ELF-1 (cell line): ENCODE results near the gene MTG2.
"Not testable (repeated sequence)": the region's sequence is repeated elsewhere in the genome, so short reads cannot be mapped to it uniquely, and the experiment has no call there.

Experiments used
- DNase-seq: peaks from one replicate; pipeline ENCODE4 v3.0.0-alpha.2; 2016; ENCODE audit warnings: low read depth, low spot score

MTG2 gene

DNA sequence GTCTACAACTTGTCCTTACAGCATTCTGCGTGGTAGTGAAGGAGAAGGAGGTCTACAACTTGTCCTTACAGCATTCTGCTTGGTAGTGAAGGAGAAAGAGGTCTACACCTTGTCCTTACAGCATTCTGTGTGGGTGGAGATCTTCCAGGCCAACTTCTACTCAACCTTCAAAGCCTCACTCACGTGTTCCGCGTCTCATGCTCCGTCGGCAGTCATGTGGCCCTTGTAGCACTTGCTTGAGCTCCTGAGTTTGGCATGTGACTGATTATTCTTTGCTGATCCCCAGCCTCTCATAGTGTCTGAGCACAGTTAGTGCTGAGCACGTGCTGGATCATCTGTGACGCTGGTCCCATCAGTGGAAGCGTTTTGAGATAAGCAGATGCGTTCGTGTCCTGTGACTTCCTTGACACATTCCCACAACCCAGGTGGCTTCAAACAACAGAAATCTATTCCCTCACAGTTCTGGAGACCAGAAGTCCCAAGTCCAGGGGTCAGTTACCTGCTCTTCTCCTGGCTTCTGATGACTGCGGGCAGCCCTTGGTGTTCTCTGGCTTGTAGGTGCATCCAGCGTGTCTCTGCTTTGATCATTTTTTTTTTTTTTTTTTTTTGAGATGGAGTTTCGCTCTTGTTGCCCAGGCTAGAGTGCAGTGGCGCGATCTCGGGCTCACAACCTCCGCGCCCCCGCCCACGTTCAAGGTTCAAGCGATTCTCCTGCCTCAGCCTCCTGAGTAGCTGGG is 36.6 kb upstream of the MTG2 start:
- DNase-seq: no peak

DNA sequence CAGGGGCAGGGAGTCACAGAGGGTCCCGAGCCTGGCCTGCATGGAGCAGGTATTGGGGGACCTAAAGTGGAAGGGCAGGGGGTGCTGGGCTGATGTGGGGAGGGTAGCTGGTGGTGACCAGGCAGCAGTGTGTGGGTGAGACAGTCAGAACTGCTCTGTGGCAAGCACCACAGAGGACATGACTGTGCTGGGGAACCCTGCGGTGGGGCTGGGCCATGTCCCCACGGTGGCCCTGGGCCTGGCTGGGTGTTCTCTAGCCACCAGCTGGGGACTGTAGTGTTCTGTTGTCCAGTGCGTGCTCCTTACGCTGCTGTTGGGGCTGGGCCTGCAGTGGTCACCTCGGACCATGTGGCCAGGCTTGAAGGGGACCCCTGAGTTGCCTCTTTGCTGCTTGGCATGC is 35.7 kb upstream of the MTG2 start:
- no peak for DNase-seq

DNA sequence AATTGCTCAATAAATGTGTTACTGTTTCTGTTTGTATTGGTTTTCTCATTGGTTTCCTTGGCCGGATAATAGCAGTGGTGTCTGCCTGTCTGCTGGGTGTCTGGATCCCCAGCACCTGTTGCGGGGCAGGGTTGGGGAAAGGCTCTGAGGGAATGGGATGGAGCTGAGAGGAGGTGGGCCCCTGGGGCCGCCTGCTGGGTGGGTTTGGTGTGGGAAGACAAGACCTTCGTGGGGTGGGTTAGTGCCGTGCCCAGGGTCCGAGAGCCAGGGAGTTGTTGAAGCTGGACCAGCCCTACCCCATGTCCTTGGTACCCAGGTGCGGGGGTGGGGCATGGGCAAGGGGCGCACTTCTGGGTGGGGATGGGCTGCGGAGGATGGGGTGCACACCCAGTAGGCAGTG is 35.3 kb upstream of the MTG2 start:
- DNase-seq: no peak

DNA sequence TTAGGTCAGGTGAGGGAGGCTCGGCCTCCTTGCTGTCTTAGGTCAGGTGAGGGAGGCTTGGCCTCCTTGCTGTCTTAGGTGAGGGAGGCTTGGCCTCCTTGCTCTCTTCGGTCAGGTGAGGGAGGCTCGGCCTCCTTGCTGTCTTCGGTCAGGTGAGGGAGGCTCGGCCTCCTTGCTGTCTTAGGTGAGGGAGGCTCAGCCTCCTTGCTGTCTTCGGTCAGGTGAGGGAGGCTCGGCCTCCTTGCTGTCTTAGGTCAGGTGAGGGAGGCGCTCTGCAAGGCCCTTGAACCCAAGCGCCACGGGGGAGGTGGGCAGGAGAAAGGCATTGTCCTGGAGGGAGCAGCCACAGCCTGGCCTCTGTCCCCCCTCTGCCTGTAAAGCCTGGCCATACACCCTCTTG is 34.4 kb upstream of the MTG2 start:
- not testable (repeated sequence) for DNase-seq

DNA sequence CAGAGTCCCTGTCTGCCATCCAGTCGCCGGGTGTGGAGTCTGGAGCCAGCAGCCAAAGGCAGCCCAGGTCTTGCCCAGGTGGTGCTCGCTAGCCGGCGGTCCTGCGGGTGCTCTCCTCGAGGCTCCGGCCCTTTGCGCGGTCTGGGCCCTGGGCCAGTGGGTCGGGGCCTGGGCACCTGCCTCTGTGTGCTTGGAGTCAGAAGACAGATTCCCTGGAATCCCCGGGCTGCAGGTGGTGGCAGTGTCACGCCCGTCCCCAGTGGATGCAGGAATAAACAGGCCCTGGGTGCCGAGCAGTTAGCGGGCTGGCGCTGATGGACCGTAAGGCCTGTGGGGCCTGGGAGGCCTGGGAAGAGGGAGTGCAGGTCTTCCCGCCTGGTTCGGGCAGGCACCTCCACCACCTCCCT is 33.9 kb upstream of the MTG2 start:
- peak; percentile 33 for DNase-seq

DNA sequence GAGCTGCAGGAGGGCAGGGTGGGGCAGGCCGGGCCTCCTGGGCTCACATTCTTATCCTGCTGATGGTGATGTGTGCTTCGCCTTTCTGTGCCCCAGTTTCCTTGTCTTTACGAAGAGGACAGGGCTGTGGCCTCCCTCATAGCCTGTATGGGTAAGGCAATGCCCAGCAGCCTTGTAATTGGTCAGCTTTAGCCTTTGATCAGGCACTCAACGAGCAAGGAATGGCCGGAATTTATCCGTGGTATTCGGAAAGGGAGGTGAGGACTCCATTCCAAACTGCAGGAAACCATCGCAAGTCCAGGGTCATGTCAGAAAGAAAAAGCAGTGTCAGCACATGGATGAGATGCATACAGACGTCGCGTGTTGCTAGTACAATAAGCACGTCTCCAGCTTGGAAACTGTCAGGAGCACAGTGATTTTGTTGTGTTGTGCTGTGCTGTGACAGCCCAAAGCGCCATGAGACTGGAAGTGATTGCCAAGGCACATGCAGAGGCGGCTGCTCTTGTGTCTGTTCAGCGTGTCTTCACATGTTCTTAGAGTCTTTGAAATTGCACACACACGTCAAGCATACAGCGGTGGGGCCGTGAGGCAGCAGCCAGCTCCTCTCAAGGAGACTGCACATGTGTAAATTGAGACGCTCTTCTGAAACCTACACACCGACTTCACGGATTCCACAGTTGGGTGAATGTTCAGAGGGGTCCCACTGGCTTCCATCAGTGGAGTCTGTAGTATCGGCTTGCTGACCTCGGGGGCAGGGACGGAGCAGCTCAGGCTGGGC is 33.1 kb upstream of the MTG2 start:
- peak; percentile 65 for DNase-seq

DNA sequence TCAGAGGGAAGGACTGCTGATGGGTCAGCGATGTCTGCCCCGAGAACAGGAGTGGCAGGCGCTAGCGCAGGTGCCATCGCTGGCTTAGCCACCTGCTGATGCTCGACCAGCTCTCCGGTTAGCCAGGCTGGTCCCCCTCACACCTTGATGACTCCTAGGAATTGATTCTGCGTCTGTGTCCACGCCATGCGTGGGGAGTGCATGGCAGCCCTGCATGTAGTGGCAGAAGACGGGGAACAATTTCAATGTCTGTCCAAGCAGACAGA is 32.6 kb upstream of the MTG2 start:
- DNase-seq: no peak

DNA sequence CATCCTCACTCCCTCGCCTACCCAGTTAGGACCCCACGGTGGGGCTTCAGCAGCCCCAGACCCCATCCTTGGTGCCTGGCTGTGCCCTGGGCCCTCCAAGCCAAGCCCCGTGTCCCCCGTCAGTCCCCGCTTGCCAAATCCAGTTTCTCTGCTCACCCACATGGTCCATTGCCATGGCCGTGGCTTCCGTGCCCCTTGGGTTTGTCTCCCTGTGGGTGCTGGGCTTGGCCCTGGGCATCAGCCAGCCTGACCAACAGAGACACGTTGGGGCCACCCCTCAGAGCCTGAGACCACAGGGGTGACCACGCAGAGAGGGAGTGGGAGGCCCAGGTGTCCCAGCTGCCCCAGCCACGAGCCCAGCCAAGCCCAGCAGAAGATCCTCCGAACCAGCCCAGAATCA is 31.6 kb upstream of the MTG2 start:
- no peak for DNase-seq

DNA sequence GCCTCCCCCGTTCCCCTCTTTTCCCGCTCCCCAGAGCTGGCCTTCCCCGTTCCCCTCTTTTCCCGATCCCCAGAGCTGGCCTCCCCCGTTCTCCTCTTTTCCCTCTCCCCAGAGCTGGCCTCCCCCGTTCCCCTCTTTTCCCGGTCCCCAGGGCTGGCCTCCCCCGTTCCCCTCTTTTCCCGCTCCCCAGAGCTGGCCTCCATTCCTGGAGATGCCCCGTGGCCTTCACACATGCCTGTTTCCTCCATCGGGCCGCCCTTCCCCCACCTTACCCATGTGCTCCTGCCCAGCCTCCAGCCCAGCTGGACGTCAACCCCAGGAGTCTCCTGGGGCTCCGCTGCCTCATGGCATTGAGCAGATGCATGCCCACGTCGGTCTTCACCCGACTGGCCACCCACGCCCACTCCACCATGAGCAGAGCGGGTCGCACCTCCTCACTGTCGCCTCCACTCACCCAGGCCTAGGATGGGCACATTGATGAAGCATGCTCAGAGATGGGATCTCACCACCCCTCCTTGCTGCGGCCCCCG is 30.9 kb upstream of the MTG2 start:
- DNase-seq: no peak

DNA sequence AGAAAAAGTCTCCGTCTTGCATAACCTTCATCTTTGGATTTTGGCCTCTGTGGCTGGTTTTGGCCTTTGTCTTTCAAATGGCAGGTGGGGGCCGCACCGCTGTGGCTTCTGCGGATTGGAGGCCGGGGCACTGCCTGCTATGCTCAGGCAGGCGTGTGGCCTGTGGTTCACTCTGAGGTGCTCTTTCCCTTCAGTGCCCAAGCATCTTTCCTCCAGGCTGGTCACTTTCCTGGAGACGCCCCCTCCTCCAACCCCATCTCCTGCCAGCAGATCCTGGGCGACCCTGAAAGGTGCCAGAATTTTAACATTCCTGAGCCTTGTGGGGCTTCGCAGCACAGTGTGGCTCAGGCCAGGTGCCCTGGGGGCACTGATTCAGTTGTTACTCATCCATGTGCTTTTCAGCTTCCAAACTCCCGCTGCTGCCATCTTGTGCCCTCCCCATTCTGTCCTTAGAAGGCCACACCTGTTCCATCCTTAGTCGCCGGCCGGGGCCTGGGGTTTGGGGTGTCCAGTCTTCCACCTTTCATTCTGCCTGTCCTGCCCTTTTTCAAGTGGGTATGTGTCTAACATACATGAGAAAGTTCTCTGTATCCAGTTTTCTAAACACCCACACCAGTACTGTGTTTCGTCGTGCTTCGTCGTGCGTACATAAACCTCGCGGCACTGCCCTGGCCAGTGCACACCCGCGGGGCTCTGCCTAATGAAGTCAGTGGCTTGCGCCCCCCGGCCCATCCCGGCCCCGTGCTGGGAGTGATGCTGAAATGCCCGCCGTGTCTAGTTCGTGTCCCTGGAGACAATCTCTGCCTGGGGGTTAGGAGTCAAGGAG is 27.2 kb upstream of the MTG2 start:
- peak; percentile 89 for DNase-seq

DNA sequence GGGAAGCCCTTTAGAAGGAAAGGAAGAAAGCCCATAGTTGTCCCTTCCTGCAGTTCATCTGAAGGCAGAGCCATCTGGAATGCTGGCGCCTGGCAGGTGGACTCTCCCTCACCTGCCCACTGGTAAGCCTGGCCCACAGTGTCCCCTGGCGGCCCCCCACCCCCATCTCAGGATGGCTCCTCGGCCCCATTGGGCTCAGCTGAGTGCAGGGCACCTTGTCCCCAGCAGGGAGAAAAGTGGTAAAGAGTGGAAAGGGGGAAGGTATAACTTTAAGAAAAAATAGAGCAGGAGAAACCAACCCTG is 26.6 kb upstream of the MTG2 start:
- no peak for DNase-seq

DNA sequence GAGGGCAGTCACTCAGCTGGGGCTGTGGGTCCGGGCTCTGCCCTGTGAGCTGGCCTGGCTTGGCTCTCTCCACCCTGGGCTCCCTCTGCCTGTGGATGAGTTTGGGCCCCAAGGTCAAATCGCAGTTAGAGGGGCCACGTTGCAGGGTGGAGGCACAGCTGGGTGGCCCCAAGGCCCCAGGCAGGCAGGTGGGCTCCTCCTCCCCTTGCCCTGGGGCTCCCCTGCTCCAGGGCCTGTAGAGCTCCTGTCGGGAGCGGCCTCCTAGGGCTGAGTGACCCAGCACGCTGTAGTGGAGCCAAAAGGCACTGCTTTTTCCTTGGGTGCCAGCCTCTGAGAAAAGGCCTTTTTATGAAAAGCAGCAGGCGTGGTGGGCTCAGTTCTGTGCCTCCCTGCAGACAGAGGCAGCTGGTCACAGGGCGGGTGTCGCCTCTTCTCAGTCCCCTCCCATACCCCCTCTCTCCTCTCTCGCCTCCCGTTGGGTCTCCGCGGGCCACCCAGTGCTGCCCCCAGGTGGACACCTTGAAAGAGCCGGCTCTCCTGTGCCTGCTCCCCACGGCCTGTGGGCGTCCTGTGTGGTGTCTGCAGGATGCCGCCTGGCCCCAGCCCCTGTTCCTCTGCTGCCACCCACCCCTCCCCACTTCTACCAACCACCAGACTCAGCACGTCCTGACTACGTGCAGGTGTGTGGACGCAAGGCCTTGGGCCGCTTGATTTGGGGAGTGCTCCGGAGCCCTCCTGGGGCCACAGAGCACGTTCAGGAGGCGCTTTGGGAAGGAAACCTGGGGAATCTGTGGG is 26.0 kb upstream of the MTG2 start:
- DNase-seq: peak; percentile 77

DNA sequence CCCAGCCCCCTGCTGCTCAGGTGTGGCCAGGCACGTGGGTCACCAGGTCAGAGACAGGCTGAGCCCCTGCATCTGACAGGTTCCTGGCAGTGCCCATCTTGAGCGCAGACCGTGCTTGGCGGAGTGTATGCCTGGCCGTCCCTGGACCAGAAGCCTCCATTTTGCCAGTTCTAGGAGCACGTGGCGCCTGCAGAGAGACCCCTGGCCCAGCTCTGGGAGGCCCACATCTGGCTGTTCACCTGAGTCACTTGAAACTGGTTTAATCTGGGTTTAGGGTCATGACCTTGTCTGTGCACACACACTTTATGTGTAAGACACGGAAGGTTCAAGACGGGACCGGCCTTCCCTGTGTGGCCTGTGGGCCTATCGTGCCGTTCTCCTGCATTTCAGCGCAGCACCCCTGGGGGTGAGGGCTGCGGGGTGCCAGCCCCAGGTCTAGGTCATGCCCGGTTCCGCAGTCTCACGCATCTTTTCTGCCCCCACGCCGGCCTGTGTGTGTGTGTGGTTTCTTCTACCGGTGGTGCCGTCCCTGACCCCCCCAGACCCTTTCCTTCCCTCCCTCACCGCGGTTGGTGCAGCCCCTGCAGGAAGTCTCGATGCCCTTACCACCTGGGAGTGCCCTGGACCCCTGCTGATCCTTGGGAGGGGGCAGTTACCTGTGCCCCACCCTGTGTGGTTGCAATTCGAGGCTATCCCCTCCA is 25.3 kb upstream of the MTG2 start:
- no peak for DNase-seq

DNA sequence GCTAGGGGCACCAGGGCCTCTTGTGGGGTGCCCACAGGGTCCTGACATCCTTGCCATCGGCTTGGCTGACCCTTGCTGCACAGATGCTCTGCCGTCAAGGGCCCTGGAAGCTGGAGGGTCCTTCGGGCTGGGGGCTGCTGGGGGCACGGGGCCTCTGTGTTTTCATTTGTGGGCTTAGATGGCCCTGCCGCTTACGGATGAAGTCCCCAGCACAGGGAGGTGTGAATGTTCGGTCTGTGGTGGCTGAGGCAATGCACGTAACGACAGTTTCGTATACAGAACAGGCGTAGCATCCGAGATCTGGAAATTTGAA is 24.8 kb upstream of the MTG2 start:
- no peak for DNase-seq

DNA sequence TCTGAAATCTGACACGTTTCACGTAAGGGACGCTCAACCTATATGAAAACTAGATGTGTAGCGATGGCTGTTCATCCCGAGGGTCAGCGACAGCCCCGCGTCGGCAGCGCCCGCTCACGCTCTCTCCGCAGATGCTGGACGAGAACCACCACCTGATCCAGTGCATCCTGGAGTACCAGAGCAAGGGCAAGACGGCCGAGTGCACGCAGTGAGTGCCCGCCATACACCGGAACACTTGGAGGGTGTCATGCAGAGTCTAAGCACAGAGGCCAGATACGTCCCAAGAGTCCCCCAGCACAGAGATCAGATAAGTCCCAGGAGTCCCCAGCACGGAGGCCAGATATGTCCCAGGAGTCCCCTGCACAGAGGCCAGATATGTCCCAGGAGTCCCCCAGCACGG is 24.3 kb upstream of the MTG2 start:
- no peak for DNase-seq

DNA sequence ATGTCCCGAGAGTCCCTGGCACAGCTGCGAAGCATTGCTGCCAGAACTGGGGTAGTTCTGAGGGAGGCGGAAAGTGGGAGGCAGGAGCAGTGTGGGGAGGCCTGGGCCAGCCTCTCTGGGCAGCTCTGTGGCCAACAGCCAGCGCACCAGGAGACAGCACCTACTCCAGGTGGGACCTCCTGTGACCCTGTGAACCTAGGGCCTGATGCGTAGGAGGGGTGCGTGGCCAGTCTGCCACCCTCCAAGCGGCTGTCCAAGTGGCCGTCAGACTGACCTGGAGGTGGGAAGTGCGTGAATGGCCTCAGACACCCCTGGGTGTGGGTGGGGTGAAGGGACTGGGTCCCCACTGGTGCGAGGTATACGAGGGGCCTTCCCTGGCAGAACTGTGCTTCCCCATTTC is 23.8 kb upstream of the MTG2 start:
- DNase-seq: no peak

DNA sequence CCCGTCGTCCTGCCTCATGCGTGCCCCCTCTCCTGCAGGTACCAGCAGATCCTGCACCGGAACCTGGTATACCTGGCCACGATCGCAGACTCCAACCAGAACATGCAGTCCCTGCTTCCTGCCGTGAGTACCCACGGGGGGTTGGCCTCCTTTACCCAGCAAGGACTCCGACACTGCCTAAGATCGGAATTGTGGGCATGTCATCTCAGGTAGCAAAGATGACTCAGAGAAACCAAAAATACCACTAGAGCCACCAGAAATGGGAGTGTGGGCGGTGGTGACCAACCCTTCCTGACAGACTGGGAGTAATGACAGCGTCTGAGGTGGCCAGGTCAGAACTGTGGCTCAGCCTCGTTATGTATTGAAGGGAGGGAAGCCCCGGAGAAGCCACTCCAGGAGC is 23.0 kb upstream of the MTG2 start:
- DNase-seq: no peak

DNA sequence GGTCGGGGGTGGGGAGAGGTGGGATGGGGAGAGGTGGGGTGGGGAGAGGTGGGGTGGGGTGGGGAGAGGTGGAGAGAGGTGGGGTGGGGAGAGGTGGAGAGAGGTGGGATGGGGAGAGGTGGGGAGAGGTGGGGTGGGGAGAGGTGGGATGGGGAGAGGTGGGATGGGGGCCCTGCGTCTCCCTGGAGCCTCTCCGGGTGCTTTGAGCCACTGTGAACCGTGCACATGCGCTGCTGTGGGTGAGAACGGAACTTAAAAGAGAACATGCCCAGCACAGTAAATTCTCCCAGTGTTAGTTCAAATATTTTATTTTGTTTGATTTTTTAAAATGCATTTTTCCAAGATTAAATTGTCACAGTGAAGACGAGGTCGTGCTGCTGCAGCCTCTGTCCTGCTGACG is 22.6 kb upstream of the MTG2 start:
- no peak for DNase-seq

DNA sequence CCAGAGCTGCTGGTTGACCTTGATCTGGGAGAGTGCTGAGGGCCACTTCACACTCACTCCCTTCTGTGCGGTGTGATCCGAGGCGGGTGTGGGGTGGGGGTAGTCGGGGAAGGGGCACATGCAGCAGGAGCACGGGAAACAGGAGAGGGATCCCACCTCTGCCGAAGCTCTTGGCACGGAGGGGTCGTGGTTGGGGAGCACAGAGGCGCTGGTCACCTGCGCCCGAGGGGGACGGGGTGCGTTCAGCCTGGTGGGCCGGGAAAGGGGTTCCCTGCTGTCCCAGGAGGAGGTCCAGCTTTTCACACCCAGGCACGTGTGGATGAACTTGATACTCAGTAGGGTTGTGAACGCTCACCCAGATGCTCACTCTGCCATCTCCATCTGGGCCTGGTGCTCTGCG is 22.0 kb upstream of the MTG2 start:
- no peak for DNase-seq

DNA sequence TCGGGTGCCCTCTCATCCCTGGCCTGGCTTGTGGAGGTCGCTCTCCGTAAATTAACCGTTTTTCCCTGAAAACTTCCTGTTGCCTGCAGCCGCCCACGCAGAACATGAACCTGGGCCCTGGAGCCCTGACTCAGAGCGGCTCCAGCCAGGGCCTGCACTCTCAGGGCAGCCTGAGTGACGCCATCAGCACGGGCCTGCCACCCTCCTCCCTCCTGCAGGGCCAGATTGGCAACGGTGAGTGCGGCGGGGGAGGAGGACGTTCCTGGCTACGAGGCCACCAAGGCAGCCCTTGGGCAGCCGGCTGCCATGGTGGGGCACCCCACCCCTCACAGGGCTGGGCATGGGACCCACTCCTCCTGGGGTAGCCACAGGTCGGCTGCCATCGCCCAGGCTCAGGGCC is 21.5 kb upstream of the MTG2 start:
- no peak for DNase-seq

DNA sequence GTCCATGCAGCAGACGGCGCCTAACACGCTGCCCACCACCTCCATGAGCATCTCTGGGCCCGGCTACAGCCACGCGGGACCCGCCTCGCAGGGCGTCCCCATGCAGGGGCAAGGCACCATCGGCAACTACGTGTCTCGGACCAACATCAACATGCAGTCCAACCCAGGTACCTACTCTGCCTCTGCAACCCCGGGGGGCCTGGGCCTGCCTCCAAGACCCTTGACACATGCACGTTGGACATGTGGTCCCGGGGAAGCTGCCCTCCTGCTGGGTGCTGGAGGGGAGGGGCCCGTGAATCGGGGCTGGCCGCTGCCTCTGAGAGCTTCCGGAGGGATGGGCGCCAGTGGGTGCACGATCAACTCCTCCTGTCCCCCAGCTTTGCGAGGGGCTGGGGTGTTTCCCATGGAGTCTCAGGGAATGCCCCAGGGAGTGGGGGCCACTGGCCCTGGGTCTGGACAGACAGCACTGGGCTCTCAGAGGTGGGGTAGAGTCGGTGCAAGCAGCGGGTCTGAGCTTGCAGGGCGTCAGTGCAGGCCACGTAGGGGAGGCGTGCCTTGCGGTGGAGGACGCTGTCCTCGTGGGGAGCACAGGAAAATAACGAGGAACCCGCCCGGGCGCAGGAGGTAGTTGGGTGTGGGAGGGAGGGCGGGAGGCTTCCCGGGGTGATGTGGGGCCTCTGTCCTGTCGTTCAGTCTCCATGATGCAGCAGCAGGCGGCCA is 19.9 kb upstream of the MTG2 start:
- no peak for DNase-seq
